ENCODE data around the gene LDB1.

LDB1 gene

GRCh38 chr10:102102421-102102820, 17.7 kb downstream of the LDB1 start:
- H3K4me3 ChIP-seq (ENCODE audit: low read depth, low read length) = no peak overlapping the region
- DNase-seq (ENCODE audit: low read depth) = no peak
- TF ChIP-seq POLR2A (IDR thresholded peaks at IDR 0.05; ENCODE audit: extremely low read depth, insufficient read length) (no peak), MAX (IDR thresholded peaks at IDR 0.05; ENCODE audit: low read depth, low read length) (no peak), CTCF (IDR thresholded peaks at IDR 0.05; ENCODE audit: low read depth, low read length) (no peak), MYC (IDR thresholded peaks at IDR 0.05; ENCODE audit: low read depth, low read length) (no peak)

GRCh38 chr10:102101152-102101551, 19.0 kb downstream of the LDB1 start:
- no peak for TF ChIP-seq MAX (IDR thresholded peaks at IDR 0.05; ENCODE audit: low read depth, low read length)
- no peak for TF ChIP-seq POLR2A (IDR thresholded peaks at IDR 0.05; ENCODE audit: extremely low read depth, insufficient read length)
- TF ChIP-seq CTCF (IDR thresholded peaks at IDR 0.05; ENCODE audit: low read depth, low read length) = no peak
- TF ChIP-seq MYC (IDR thresholded peaks at IDR 0.05; ENCODE audit: low read depth, low read length) = no peak
- DNase-seq (ENCODE audit: low read depth) = peak; percentile 24
- H3K4me3 ChIP-seq (ENCODE audit: low read depth, low read length) = no peak overlapping the region

- DNase-seq (ENCODE audit: low read depth) = no peak
- no peak overlapping the region for H3K4me3 ChIP-seq (ENCODE audit: low read depth, low read length)
- no peak for TF ChIP-seq POLR2A (IDR thresholded peaks at IDR 0.05; ENCODE audit: extremely low read depth, insufficient read length)
- no peak for TF ChIP-seq MAX (IDR thresholded peaks at IDR 0.05; ENCODE audit: low read depth, low read length)
- no peak for TF ChIP-seq MYC (IDR thresholded peaks at IDR 0.05; ENCODE audit: low read depth, low read length)
Observed at GRCh38 chr10:102096449-102096848, 23.7 kb downstream of the LDB1 start.

GRCh38 chr10:102090772-102091171, 29.4 kb downstream of the LDB1 start:
- TF ChIP-seq MYC (IDR thresholded peaks at IDR 0.05; ENCODE audit: low read depth, low read length) (no peak), POLR2A (IDR thresholded peaks at IDR 0.05; ENCODE audit: extremely low read depth, insufficient read length) (no peak), MAX (IDR thresholded peaks at IDR 0.05; ENCODE audit: low read depth, low read length) (no peak)
- H3K4me3 ChIP-seq (ENCODE audit: low read depth, low read length) = no peak overlapping the region
- DNase-seq (ENCODE audit: low read depth) = no peak

GRCh38 chr10:102086196-102086595, 34.0 kb downstream of the LDB1 start:
- DNase-seq (ENCODE audit: low read depth) = no peak
- TF ChIP-seq POLR2A (IDR thresholded peaks at IDR 0.05; ENCODE audit: extremely low read depth, insufficient read length) = no peak
- no peak for TF ChIP-seq CTCF (IDR thresholded peaks at IDR 0.05; ENCODE audit: low read depth, low read length)
- TF ChIP-seq MAX (IDR thresholded peaks at IDR 0.05; ENCODE audit: low read depth, low read length) = no peak
- no peak for TF ChIP-seq MYC (IDR thresholded peaks at IDR 0.05; ENCODE audit: low read depth, low read length)
- no peak overlapping the region for H3K4me3 ChIP-seq (ENCODE audit: low read depth, low read length)

GRCh38 chr10:102085336-102085735, 34.8 kb downstream of the LDB1 start:
- TF ChIP-seq MYC (IDR thresholded peaks at IDR 0.05; ENCODE audit: low read depth, low read length) (no peak), CTCF (IDR thresholded peaks at IDR 0.05; ENCODE audit: low read depth, low read length) (no peak), POLR2A (IDR thresholded peaks at IDR 0.05; ENCODE audit: extremely low read depth, insufficient read length) (no peak), MAX (IDR thresholded peaks at IDR 0.05; ENCODE audit: low read depth, low read length) (no peak)
- no peak for DNase-seq (ENCODE audit: low read depth)
- no peak overlapping the region for H3K4me3 ChIP-seq (ENCODE audit: low read depth, low read length)

Data from NB4 (cell line).